ENCODE data around the gene MAP4K1.

DNA sequence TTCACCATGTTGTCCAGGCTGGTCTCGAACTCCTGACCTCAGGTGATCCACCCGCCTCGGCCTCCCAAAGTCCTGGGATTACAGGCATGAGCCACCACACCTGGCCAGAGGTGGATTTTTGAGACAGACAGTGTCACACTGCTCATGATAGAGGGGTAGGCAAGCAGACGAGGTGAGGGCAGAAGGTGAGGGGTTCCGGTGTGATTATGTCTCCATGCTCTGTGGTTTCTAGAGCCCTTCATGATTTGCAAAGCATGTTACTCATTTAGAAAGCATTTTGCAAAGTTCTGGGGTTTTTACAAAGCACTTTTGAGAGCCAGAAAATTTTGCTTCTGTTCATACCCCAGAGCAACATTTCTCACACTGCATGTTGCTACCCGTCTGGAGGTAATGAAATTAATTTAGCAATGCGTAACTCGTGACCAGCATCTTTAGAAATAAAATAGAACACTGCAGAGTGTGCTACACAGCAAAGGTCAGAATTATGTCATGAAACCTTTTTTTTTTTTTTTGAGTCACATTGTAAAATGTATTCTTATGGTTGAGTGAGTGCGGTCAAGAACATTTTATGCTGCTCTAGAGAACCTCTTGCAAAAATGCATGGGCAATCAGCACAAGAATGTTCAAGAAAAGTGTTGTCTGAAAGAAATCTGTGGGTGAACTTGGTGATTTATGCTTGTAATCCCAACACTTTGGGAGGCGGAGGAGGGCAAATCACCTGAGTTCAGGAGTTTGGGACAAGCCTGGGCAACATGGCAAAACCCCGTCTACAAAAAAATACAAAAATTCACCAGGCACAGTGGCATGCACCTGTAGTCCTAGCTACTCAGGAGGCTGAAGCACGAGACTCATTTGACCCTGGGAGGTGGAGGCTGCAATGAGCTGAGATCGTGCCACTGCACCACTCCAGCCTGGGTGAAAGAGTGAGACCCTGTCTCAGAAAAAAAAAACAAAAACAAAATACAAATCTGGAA, 58.0 kb downstream of the MAP4K1 start:
- TF ChIP-seq, protein P1, sequence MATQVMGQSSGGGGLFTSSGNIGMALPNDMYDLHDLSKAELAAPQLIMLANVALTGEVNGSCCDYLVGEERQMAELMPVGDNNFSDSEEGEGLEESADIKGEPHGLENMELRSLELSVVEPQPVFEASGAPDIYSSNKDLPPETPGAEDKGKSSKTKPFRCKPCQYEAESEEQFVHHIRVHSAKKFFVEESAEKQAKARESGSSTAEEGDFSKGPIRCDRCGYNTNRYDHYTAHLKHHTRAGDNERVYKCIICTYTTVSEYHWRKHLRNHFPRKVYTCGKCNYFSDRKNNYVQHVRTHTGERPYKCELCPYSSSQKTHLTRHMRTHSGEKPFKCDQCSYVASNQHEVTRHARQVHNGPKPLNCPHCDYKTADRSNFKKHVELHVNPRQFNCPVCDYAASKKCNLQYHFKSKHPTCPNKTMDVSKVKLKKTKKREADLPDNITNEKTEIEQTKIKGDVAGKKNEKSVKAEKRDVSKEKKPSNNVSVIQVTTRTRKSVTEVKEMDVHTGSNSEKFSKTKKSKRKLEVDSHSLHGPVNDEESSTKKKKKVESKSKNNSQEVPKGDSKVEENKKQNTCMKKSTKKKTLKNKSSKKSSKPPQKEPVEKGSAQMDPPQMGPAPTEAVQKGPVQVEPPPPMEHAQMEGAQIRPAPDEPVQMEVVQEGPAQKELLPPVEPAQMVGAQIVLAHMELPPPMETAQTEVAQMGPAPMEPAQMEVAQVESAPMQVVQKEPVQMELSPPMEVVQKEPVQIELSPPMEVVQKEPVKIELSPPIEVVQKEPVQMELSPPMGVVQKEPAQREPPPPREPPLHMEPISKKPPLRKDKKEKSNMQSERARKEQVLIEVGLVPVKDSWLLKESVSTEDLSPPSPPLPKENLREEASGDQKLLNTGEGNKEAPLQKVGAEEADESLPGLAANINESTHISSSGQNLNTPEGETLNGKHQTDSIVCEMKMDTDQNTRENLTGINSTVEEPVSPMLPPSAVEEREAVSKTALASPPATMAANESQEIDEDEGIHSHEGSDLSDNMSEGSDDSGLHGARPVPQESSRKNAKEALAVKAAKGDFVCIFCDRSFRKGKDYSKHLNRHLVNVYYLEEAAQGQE (tag by site-specific recombination; IDR thresholded peaks at IDR 0.05) = no peak
- TF ChIP-seq BCL11B (tag by site-specific recombination; IDR thresholded peaks at IDR 0.05; ENCODE audit: low read depth) (no peak), KLF16 (tag by site-specific recombination; IDR thresholded peaks at IDR 0.05) (no peak), YY1 (tag by site-specific recombination; IDR thresholded peaks at IDR 0.05) (no peak), ZNF10 (tag by site-specific recombination; IDR thresholded peaks at IDR 0.05) (no peak), ZIC2 (tag by site-specific recombination; IDR thresholded peaks at IDR 0.05) (no peak), MEIS1 (CRISPR knock-in tag; IDR thresholded peaks at IDR 0.05; ENCODE audit: borderline replicate concordance) (no peak), ZNF549 (tag by site-specific recombination; IDR thresholded peaks at IDR 0.05) (no peak)
- TF ChIP-seq, protein P2, sequence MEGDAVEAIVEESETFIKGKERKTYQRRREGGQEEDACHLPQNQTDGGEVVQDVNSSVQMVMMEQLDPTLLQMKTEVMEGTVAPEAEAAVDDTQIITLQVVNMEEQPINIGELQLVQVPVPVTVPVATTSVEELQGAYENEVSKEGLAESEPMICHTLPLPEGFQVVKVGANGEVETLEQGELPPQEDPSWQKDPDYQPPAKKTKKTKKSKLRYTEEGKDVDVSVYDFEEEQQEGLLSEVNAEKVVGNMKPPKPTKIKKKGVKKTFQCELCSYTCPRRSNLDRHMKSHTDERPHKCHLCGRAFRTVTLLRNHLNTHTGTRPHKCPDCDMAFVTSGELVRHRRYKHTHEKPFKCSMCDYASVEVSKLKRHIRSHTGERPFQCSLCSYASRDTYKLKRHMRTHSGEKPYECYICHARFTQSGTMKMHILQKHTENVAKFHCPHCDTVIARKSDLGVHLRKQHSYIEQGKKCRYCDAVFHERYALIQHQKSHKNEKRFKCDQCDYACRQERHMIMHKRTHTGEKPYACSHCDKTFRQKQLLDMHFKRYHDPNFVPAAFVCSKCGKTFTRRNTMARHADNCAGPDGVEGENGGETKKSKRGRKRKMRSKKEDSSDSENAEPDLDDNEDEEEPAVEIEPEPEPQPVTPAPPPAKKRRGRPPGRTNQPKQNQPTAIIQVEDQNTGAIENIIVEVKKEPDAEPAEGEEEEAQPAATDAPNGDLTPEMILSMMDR (tag by site-specific recombination; IDR thresholded peaks at IDR 0.05) = no peak
- TF ChIP-seq, protein P3, sequence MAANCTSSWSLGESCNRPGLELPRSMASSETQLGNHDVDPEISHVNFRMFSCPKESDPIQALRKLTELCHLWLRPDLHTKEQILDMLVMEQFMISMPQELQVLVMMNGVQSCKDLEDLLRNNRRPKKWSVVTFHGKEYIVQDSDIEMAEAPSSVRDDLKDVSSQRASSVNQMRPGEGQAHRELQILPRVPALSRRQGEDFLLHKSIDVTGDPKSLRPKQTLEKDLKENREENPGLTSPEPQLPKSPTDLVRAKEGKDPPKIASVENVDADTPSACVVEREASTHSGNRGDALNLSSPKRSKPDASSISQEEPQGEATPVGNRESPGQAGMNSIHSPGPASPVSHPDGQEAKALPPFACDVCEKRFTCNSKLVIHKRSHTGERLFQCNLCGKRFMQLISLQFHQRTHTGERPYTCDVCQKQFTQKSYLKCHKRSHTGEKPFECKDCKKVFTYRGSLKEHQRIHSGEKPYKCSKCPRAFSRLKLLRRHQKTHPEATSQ (tag by site-specific recombination; IDR thresholded peaks at IDR 0.05) = no peak
- TF ChIP-seq, protein P4, sequence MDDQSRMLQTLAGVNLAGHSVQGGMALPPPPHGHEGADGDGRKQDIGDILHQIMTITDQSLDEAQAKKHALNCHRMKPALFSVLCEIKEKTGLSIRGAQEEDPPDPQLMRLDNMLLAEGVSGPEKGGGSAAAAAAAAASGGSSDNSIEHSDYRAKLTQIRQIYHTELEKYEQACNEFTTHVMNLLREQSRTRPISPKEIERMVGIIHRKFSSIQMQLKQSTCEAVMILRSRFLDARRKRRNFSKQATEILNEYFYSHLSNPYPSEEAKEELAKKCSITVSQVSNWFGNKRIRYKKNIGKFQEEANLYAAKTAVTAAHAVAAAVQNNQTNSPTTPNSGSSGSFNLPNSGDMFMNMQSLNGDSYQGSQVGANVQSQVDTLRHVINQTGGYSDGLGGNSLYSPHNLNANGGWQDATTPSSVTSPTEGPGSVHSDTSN (CRISPR knock-in tag; IDR thresholded peaks at IDR 0.05) = no peak
